ENCODE data around the gene RPL38. TPM values are rescaled to one million over a fixed set of nuclear protein-coding genes. Genes with fewer than 3 reads are reported as not detected.

Gene RPL38
- total and polyA plus RNA-seq, 2 donors (not counting 1 experiment from before 2014, with no cell fraction given) = 722 to 1,550 TPM

DNA sequence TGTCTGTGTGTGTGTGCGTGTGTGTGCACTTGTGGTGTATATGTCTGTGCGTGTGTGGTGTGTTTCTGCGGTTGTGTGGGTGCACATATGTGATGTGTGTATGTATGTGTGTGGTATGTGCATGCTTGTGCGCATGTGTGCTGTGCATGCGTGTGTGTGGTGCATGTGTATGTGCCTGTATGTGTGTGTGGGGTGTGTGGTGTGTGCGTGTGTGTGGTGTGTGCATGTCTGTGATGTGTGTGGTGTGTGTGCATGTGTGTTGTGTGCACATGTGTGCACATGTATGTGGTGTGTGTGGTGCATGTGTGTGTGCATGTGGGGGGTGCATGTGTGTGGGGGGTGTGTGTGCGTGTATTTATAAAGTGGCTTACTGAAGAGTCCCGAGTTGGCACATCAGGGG lies 47.6 kb downstream of the RPL38 start:
- no peak for ATAC-seq (ENCODE audit: low read depth)
- no peaks in the 10 kb centered on the region for H3K9me3 Mint-ChIP-seq (ENCODE audit: insufficient read depth)
- POLR2A ChIA-PET = no interaction called here
- no peak overlapping the region for H3K27ac Mint-ChIP-seq
- CTCF ChIA-PET = no interaction called here
- Histone ChIP-seq H2AFZ (ENCODE audit: insufficient read depth, low read depth, low read length, poor library complexity, severe bottlenecking) (no peak overlapping the region), H3K9ac (ENCODE audit: low read length) (no peak overlapping the region), H3K27me3 (replicated peaks in 1 of 4; ENCODE audit: control extremely low read depth in 1 of 4, control insufficient read depth in 3 of 4, insufficient read depth in 4 of 4, low read length in 3 of 4) (peaks cover 0 to 2% (median 0%) of the 10 kb centered on the region in 4 experiments), H3K27ac (ENCODE audit: low read length in 2 of 2) (no peak overlapping the region), H4K20me1 (ENCODE audit: control insufficient read depth, insufficient read depth, low read length, poor library complexity, severe bottlenecking) (no peaks in the 10 kb centered on the region), H3K4me3 (ENCODE audit: control extremely low read depth in 1 of 5, extremely low read depth in 1 of 5, insufficient read depth in 1 of 5, low read depth in 2 of 5, low read length in 4 of 5) (no peak overlapping the region), H3K79me2 (ENCODE audit: control insufficient read depth, insufficient read depth, low read length) (no peaks in the 10 kb centered on the region), H3K9me3 (ENCODE audit: control extremely low read depth in 1 of 3, control insufficient read depth in 2 of 3, insufficient read depth in 1 of 3, low read length in 2 of 3) (no peaks in the 10 kb centered on the region), H3K36me3 (replicated peaks in 1 of 2; ENCODE audit: control extremely low read depth in 1 of 2, control insufficient read depth in 1 of 2, extremely low read depth in 1 of 2, insufficient read depth in 2 of 2, low read length in 1 of 2) (no peaks in the 10 kb centered on the region), H3K4me2 (replicated peaks; ENCODE audit: low read depth, low read length, poor library complexity, severe bottlenecking) (no peak overlapping the region), H3K4me1 (ENCODE audit: control insufficient read depth in 2 of 2, insufficient read depth in 2 of 2, low read length in 2 of 2) (no peaks in the 10 kb centered on the region)
- H3K4me1 Mint-ChIP-seq = no peaks in the 10 kb centered on the region
- DNase-seq = no peak
- WGBS (ENCODE audit: insufficient coverage) = 100% methylated on average over 6 of the region's 8 CpGs
- TF ChIP-seq, protein P1, sequence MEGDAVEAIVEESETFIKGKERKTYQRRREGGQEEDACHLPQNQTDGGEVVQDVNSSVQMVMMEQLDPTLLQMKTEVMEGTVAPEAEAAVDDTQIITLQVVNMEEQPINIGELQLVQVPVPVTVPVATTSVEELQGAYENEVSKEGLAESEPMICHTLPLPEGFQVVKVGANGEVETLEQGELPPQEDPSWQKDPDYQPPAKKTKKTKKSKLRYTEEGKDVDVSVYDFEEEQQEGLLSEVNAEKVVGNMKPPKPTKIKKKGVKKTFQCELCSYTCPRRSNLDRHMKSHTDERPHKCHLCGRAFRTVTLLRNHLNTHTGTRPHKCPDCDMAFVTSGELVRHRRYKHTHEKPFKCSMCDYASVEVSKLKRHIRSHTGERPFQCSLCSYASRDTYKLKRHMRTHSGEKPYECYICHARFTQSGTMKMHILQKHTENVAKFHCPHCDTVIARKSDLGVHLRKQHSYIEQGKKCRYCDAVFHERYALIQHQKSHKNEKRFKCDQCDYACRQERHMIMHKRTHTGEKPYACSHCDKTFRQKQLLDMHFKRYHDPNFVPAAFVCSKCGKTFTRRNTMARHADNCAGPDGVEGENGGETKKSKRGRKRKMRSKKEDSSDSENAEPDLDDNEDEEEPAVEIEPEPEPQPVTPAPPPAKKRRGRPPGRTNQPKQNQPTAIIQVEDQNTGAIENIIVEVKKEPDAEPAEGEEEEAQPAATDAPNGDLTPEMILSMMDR (IDR thresholded peaks at IDR 0.05) = no peak
- TF ChIP-seq EZH2 (IDR thresholded peaks at IDR 0.05; ENCODE audit: borderline replicate concordance, insufficient read depth, low read depth, low read length, poor library complexity, severe bottlenecking) = no peak
- no peaks in the 10 kb centered on the region for H3K27me3 Mint-ChIP-seq
- intact Hi-C loops (cut with micrococcal nuclease) = no loop called here
- no peak overlapping the region for H3K4me3 Mint-ChIP-seq

DNA sequence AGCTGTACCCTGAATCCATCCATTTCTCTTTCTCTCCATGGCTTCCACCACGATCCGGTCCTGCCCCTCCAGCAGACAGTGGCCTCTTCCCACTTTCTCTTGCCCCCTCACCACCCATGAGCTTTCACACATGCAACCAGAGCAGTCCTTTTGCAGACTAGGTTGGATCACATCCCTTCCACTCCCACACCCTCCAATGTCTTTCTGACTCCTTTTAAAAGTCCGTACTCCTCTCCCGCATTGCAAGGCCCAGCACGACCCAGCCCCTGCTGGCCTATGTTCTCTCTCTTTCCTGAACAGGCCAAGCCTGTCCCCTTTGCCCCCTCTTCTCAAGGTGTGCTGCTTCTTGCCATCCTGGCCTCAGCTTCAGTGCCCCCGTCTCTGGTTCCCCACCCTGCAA lies 48.1 kb downstream of the RPL38 start:
- ATAC-seq (ENCODE audit: low read depth) (no peak), DNase-seq (no peak)
- no peak overlapping the region for H3K27ac ChIP-seq (ENCODE audit: low read length in 2 of 2)
- H3K36me3 ChIP-seq (replicated peaks in 1 of 2; ENCODE audit: control extremely low read depth in 1 of 2, control insufficient read depth in 1 of 2, extremely low read depth in 1 of 2, insufficient read depth in 2 of 2, low read length in 1 of 2) = no peaks in the 10 kb centered on the region
- no peak overlapping the region for H3K4me3 ChIP-seq (ENCODE audit: control extremely low read depth in 1 of 5, extremely low read depth in 1 of 5, insufficient read depth in 1 of 5, low read depth in 2 of 5, low read length in 4 of 5)
- Mint-ChIP-seq H3K27ac (no peak overlapping the region), H3K9me3 (ENCODE audit: insufficient read depth) (no peaks in the 10 kb centered on the region), H3K27me3 (no peaks in the 10 kb centered on the region), H3K4me3 (no peak overlapping the region), H3K4me1 (no peaks in the 10 kb centered on the region)
- WGBS (ENCODE audit: insufficient coverage) = 98% methylated on average over 6 of the region's 6 CpGs
- no peaks in the 10 kb centered on the region for H4K20me1 ChIP-seq (ENCODE audit: control insufficient read depth, insufficient read depth, low read length, poor library complexity, severe bottlenecking)
- intact Hi-C loops (cut with micrococcal nuclease) = no loop called here
- H3K27me3 ChIP-seq (replicated peaks in 1 of 4; ENCODE audit: control extremely low read depth in 1 of 4, control insufficient read depth in 3 of 4, insufficient read depth in 4 of 4, low read length in 3 of 4) = peaks cover 0 to 2% (median 0%) of the 10 kb centered on the region in 4 experiments
- H3K9ac ChIP-seq (ENCODE audit: low read length) = no peak overlapping the region
- no peak for TF ChIP-seq EZH2 (IDR thresholded peaks at IDR 0.05; ENCODE audit: borderline replicate concordance, insufficient read depth, low read depth, low read length, poor library complexity, severe bottlenecking)
- TF ChIP-seq, protein P1 (IDR thresholded peaks at IDR 0.05) = no peak
- H3K79me2 ChIP-seq (ENCODE audit: control insufficient read depth, insufficient read depth, low read length) = no peaks in the 10 kb centered on the region
- ChIA-PET POLR2A (no interaction called here), CTCF (no interaction called here)
- H3K9me3 ChIP-seq (ENCODE audit: control extremely low read depth in 1 of 3, control insufficient read depth in 2 of 3, insufficient read depth in 1 of 3, low read length in 2 of 3) = no peaks in the 10 kb centered on the region
- no peak overlapping the region for H3K4me2 ChIP-seq (replicated peaks; ENCODE audit: low read depth, low read length, poor library complexity, severe bottlenecking)
- no peaks in the 10 kb centered on the region for H3K4me1 ChIP-seq (ENCODE audit: control insufficient read depth in 2 of 2, insufficient read depth in 2 of 2, low read length in 2 of 2)
- H2AFZ ChIP-seq (ENCODE audit: insufficient read depth, low read depth, low read length, poor library complexity, severe bottlenecking) = no peak overlapping the region
